ENCODE results near the gene GADD45A. TPM values are rescaled to one million over a fixed set of nuclear protein-coding genes. Genes with fewer than 3 reads are reported as not detected.

GADD45A gene
- total and polyA plus RNA-seq, 9 of the 15 experiments (the other 6 are each of a cell fraction or from before 2014, with no cell fraction given), result 21.3 to 156 (median 62.1) TPM

DNA sequence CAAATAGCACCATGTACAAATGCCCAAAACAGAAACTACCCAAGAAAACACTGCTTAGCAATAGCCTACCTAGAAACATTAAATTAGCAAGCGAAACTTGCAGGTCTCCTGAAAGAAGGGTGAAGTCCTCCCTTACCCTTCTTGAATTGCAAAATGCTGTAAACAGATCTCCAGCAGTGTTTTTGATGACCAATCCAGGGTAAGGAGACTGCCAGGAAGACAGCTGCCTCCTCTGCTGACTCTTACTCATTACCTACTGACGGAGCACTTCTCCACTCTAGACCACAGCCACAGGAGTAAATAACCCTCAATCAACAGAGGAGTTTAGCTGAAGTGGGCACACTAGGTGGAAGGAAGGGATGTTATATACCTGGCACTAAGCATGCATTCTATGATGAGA, 32.2 kb upstream of the GADD45A start:
- WGBS (ENCODE audit: insufficient coverage, low coverage, missing lambda C conversion rate), result 15% methylated on average over 2 of the region's 2 CpGs
- ChIA-PET POLR2A (interaction anchor here (0.6 to 0.9 kb wide), 2 partner anchors 34 to 118 kb away, joined by 3 read pairs; no protein-coding TSS in a partner anchor), CTCF (ENCODE audit: low intra/inter-chr PET ratio) (no interaction called here)
- Histone ChIP-seq H3K79me2 (ENCODE audit: control insufficient read depth, insufficient read depth, low read length) (no peaks in the 10 kb centered on the region), H3K27me3 (ENCODE audit: control insufficient read depth in 2 of 2, insufficient read depth in 2 of 2, low read length in 2 of 2) (no peaks in the 10 kb centered on the region), H3K4me3 (no peak overlapping the region), H3K9me3 (replicated peaks; ENCODE audit: control insufficient read depth, insufficient read depth, low read depth, low read length) (no peaks in the 10 kb centered on the region), H4K20me1 (replicated peaks; ENCODE audit: control insufficient read depth, insufficient read depth, low read length) (no peaks in the 10 kb centered on the region), H3K27ac (ENCODE audit: extremely low read depth, low read depth, low read length) (no peak overlapping the region), H3K9me1 (ENCODE audit: control insufficient read depth, insufficient read depth, low read length) (no peaks in the 10 kb centered on the region), H3K36me3 (ENCODE audit: control insufficient read depth, insufficient read depth, low read length) (no peaks in the 10 kb centered on the region), H2AFZ (ENCODE audit: low read depth, low read length) (peak overlapping the region; percentile 49), H3K9ac (ENCODE audit: insufficient read depth in 1 of 2, low read depth in 2 of 2, low read length in 2 of 2) (no peak overlapping the region), H3K4me1 (replicated peaks in 1 of 2; ENCODE audit: control insufficient read depth in 2 of 2, insufficient read depth in 2 of 2, low read length in 2 of 2) (peaks cover 0 to under 1% of the 10 kb centered on the region in 2 experiments; a peak in 2 of 5 replicates), H3K4me2 (ENCODE audit: insufficient read depth, low read length) (no peak overlapping the region)
- intact Hi-C loops (cut with micrococcal nuclease) (no loop called here), in situ Hi-C loops (cut with MboI) (no loop called here)
- FAIRE-seq (peak; percentile 64), DNase-seq (ENCODE audit: extremely low read depth in 1 of 4, low spot score in 3 of 4) (peak in 1 of 4 experiments; percentile 18), ATAC-seq (peak; percentile 72)
- BruUV-seq (replicated peaks), result no TSS peak
- TF ChIP-seq TAF15 (IDR thresholded peaks at IDR 0.05; ENCODE audit: low read depth, low read length) (no peak), POLR2A (conservative IDR thresholded peaks at IDR 0.05) (no peak), ZFPM2 (CRISPR knock-in tag; IDR thresholded peaks at IDR 0.05) (no peak), ARID3B (CRISPR knock-in tag; IDR thresholded peaks at IDR 0.05; ENCODE audit: borderline replicate concordance) (no peak), ZKSCAN8 (CRISPR knock-in tag; IDR thresholded peaks at IDR 0.05) (no peak), GTF2E2 (tag; IDR thresholded peaks at IDR 0.05) (no peak), SMARCE1 (IDR thresholded peaks at IDR 0.05) (no peak), PCBP2 (IDR thresholded peaks at IDR 0.05; ENCODE audit: low read depth, low read length, poor library complexity, severe bottlenecking) (no peak), ATF3 (IDR thresholded peaks at IDR 0.05) (peak; percentile 46), ATF3 (CRISPR knock-in tag; conservative IDR thresholded peaks at IDR 0.05) (no peak), TRIM28 (IDR thresholded peaks at IDR 0.05) (no peak), MCM3 (IDR thresholded peaks at IDR 0.05) (no peak), U2AF1 (optimal IDR thresholded peaks at IDR 0.05; ENCODE audit: low read depth, low read length) (no peak), CEBPB (tag; IDR thresholded peaks at IDR 0.05) (0 out of 2 replicates have a peak, but pooled peaks have one; percentile 9), ZNF518B (CRISPR knock-in tag; IDR thresholded peaks at IDR 0.05) (no peak), CBX8 (IDR thresholded peaks at IDR 0.05; ENCODE audit: borderline replicate concordance, extremely low read depth, low read depth, low read length, poor library complexity, severe bottlenecking) (no peak), HDAC8 (tag; IDR thresholded peaks at IDR 0.05) (no peak)
